ENCODE results near the gene AMY2B. TPM values are rescaled to one million over a fixed set of nuclear protein-coding genes. Genes with fewer than 3 reads are reported as not detected.
"Not testable (repeated sequence)": the region's sequence is repeated elsewhere in the genome, so short reads cannot be mapped to it uniquely, and the experiment has no call there.

Gene AMY2B
- polyA plus RNA-seq, 1 donor: 16.0 TPM

GRCh38 chr1:103627436-103627835 is 56.0 kb downstream of the AMY2B start:
- not testable (repeated sequence) for DNase-seq

Other genes starting within 250 kb of the AMY2B start
- gene RNPC3, start 45.9 kb upstream of the AMY2B start, polyA plus RNA-seq (ENCODE audit: insufficient read length): 24.6 TPM
- not detected for gene AMY2A, start 45.8 kb downstream of the AMY2B start, polyA plus RNA-seq (ENCODE audit: insufficient read length)
- not detected for gene AMY1A, start 84.2 kb downstream of the AMY2B start, polyA plus RNA-seq (ENCODE audit: insufficient read length)
- gene AMY1B, start 124.6 kb downstream of the AMY2B start, polyA plus RNA-seq (ENCODE audit: insufficient read length): not detected
- gene AMY1C, start 178.3 kb downstream of the AMY2B start, polyA plus RNA-seq (ENCODE audit: insufficient read length): not detected